ENCODE results near the gene RAB26.

DNA sequence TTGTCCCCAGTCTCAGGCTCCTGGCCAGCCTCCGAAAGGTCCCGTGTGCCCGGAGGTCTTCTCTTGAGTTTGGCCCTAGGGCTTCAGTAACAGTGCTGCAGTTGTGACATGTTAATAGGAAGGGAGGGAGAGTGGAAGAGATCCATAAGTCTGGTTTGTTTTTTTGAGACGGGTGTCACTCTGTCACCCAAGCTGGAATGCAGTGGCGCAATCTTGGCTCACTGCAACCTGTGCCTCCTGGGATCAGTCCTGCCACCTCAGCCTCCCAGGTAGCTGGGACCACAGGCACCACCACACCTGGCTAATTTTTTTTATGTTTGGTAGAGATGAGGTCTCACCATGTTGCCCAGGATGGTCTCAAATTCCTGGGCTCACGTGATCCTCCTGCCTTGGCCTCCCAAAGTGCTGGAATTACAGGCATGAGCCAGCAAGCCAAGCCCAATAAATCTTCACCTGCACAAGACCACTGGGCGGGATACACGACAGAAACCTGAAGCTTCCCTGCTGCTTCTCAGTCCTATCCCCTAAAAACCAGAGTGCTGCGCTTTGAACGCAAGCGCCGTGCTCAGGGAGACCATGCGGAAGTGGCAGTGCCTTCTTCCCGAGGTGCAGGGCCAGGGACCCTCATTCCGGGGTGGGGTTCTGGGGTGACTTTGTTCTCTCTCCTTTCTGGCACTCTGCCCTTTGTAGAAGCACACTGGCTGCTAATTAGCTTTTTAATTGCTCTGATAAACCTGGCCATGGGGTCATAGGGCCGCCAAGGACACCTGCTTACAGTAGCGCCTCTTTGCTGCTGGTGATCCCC is 18.0 kb downstream of the RAB26 start:
- TF ChIP-seq PRMT3 (CRISPR knock-in tag; IDR thresholded peaks at IDR 0.05; ENCODE audit: borderline replicate concordance, low read depth) (no peak), ZNF512 (CRISPR knock-in tag; IDR thresholded peaks at IDR 0.05) (no peak), ESRRA (CRISPR knock-in tag; IDR thresholded peaks at IDR 0.05; ENCODE audit: low read depth) (no peak), DPF2 (CRISPR knock-in tag; IDR thresholded peaks at IDR 0.05; ENCODE audit: borderline replicate concordance, low read depth) (no peak), HMG20B (CRISPR knock-in tag; conservative IDR thresholded peaks at IDR 0.05) (no peak), POLR2AphosphoS5 (IDR thresholded peaks at IDR 0.05; ENCODE audit: low read depth, low read length) (no peak), NAIF1 (CRISPR knock-in tag; IDR thresholded peaks at IDR 0.05; ENCODE audit: borderline replicate concordance) (no peak), ZFX (CRISPR knock-in tag; IDR thresholded peaks at IDR 0.05; ENCODE audit: low read depth) (no peak), RAD21 (CRISPR knock-in tag; IDR thresholded peaks at IDR 0.05) (no peak), POLR2G (IDR thresholded peaks at IDR 0.05; ENCODE audit: low read depth, low read length) (no peak)
